DOHH2 (cell line): Measurements from ENCODE around the gene ARHGAP22.

Source experiments
- H3F3A ChIP-seq: fragments of 200-600 bp; sonication (generic), shearing (Covaris generic); 2 replicates; pipeline ENCODE4 v1.6.0; 2016; ENCODE audit warnings: antibody characterized with exemption, mild to moderate bottlenecking; ENCODE audit not compliant: control insufficient read depth, insufficient read depth
- H3K27ac ChIP-seq: fragments of 200-600 bp; sonication (generic); 2 replicates; pipeline ENCODE4 v1.5.1; 2014; ENCODE audit warnings: low read depth, mild to moderate bottlenecking, low read length, moderate library complexity
- H3K27me3 ChIP-seq: fragments of 200-600 bp; sonication (generic); 2 replicates; pipeline ENCODE4 v1.6.1; 2014; ENCODE audit warnings: mild to moderate bottlenecking, low read length, mixed read lengths; ENCODE audit not compliant: control insufficient read depth
- H3K36me3 ChIP-seq: fragments of 200-600 bp; sonication (generic); 2 replicates; pipeline ENCODE4 v1.6.1; 2014; ENCODE audit warnings: mild to moderate bottlenecking, low read length, moderate library complexity, mixed read lengths; ENCODE audit not compliant: control insufficient read depth
- H3K4me1 ChIP-seq: fragments of 200-600 bp; sonication (generic); 2 replicates; pipeline ENCODE4 v1.6.1; 2014; ENCODE audit warnings: mild to moderate bottlenecking, low read length, mixed read lengths; ENCODE audit not compliant: control insufficient read depth
- H3K4me2 ChIP-seq: fragments of 200-600 bp; sonication (generic); 2 replicates; pipeline ENCODE4 v1.6.0; 2014; ENCODE audit warnings: mild to moderate bottlenecking, low read length, moderate library complexity
- H3K4me3 ChIP-seq: fragments of 200-600 bp; sonication (generic); 2 replicates; pipeline ENCODE4 v1.5.1; 2014; ENCODE audit warnings: mild to moderate bottlenecking, low read length, mixed read lengths
- H3K79me2 ChIP-seq: fragments of 200-600 bp; sonication (generic); 2 replicates; pipeline ENCODE4 v1.6.1; 2014; ENCODE audit warnings: mild to moderate bottlenecking, low read length, mixed read lengths; ENCODE audit not compliant: control insufficient read depth
- H3K9me2 ChIP-seq: fragments of 200-600 bp; sonication (generic); replicated peaks from 2 replicates; pipeline ENCODE4 v1.6.1; 2014; ENCODE audit warnings: mild to moderate bottlenecking, low read length, mixed read lengths; ENCODE audit not compliant: control insufficient read depth
- H3K9me3 ChIP-seq: fragments of 200-600 bp; sonication (generic); 2 replicates; pipeline ENCODE4 v1.6.1; 2014; ENCODE audit warnings: antibody characterized with exemption, low read length, mixed read lengths; ENCODE audit not compliant: control insufficient read depth, insufficient read depth
- H4K20me1 ChIP-seq: fragments of 200-600 bp; sonication (generic); 2 replicates; pipeline ENCODE4 v1.6.0; 2014; ENCODE audit warnings: low read depth, mild to moderate bottlenecking, antibody characterized with exemption, low read length, moderate library complexity; ENCODE audit not compliant: control insufficient read depth, insufficient read depth
- CTCF ChIP-seq: fragments of 200-600 bp; sonication (generic); IDR thresholded peaks from one replicate; pipeline ENCODE4 v1.5.1; 2014; ENCODE audit warnings: antibody characterized with exemption, mild to moderate bottlenecking, low read depth, low read length; ENCODE audit not compliant: poor library complexity, severe bottlenecking
- EZH2phosphoT487 ChIP-seq: fragments of 200-600 bp; sonication (generic); IDR thresholded peaks from 2 replicates; pipeline ENCODE4 v1.6.1; 2017; ENCODE audit warnings: borderline replicate concordance, mild to moderate bottlenecking, antibody characterized with exemption, low read length, moderate library complexity, mixed read lengths

ARHGAP22 gene

GRCh38 chr10:48451969-48452878 lies 152.6 kb downstream of the ARHGAP22 start:
- Histone ChIP-seq H3K9me3 (no peaks in the 10 kb centered on the region), H3K27ac (no peak overlapping the region), H4K20me1 (no peaks in the 10 kb centered on the region), H3K4me2 (no peak overlapping the region), H3F3A (no peaks in the 10 kb centered on the region), H3K27me3 (no peaks in the 10 kb centered on the region), H3K4me1 (peaks cover 7% of the 10 kb centered on the region), H3K36me3 (no peaks in the 10 kb centered on the region), H3K4me3 (no peak overlapping the region), H3K9me2 (no peaks in the 10 kb centered on the region), H3K79me2 (no peaks in the 10 kb centered on the region)
- TF ChIP-seq CTCF (no peak), EZH2phosphoT487 (no peak)

- Histone ChIP-seq H3K36me3 (no peaks in the 10 kb centered on the region), H3K4me3 (no peak overlapping the region), H4K20me1 (no peaks in the 10 kb centered on the region), H3K9me2 (no peaks in the 10 kb centered on the region), H3K9me3 (no peaks in the 10 kb centered on the region), H3K79me2 (no peaks in the 10 kb centered on the region), H3K27me3 (no peaks in the 10 kb centered on the region), H3K27ac (no peak overlapping the region), H3F3A (no peaks in the 10 kb centered on the region), H3K4me1 (no peaks in the 10 kb centered on the region), H3K4me2 (no peak overlapping the region)
- no peak for TF ChIP-seq EZH2phosphoT487
- TF ChIP-seq CTCF = no peak
Measured at GRCh38 chr10:48450741-48451466, 154.0 kb downstream of the ARHGAP22 start.

- Histone ChIP-seq H3K9me2 (no peaks in the 10 kb centered on the region), H3K36me3 (no peaks in the 10 kb centered on the region), H3K4me1 (no peaks in the 10 kb centered on the region), H3K79me2 (no peaks in the 10 kb centered on the region), H3K27ac (no peak overlapping the region), H3K4me3 (no peak overlapping the region), H3F3A (no peaks in the 10 kb centered on the region), H3K9me3 (no peaks in the 10 kb centered on the region), H4K20me1 (no peaks in the 10 kb centered on the region), H3K4me2 (no peak overlapping the region), H3K27me3 (no peaks in the 10 kb centered on the region)
- no peak for TF ChIP-seq CTCF
- TF ChIP-seq EZH2phosphoT487 = no peak
Measured at GRCh38 chr10:48450233-48450740, 154.6 kb downstream of the ARHGAP22 start.
